T-cell (primary cell): ENCODE results near the gene IL4R. TPM values are rescaled to one million over a fixed set of nuclear protein-coding genes. Genes with fewer than 3 reads are reported as not detected.

ENCODE experiments used
- ATAC-seq, 4 experiments: fragments of 200-7000 bp in 3 of 4; fragments of 150-1000 bp in 1 of 4; cut with Tn5 transposase; replicated peaks in 1 of 4; 1 replicate in 3 of 4; 2 replicates in 1 of 4; pipeline ENCODE4 v1.10.0; 2021; ENCODE audit warnings: moderate library complexity in 3 of 4, mild to moderate bottlenecking in 2 of 4, moderate number of reproducible peaks in 1 of 4
- CTCF ChIA-PET, 2 donors: fragments of 300-600 bp; sonication (Branson Sonifier 250); formaldehyde crosslinking; loops; one replicate each; lab custom pipeline; 2022; ENCODE audit warnings: antibody characterized with exemption in 2 of 2; lab: Charles Lee
- POLR2A ChIA-PET, 2 donors: fragments of 300-600 bp; sonication (Branson Sonifier 250); formaldehyde crosslinking; loops; one replicate each; lab custom pipeline; 2022; ENCODE audit warnings: antibody characterized with exemption in 2 of 2; lab: Charles Lee
- DNase-seq, 35 experiments: peaks; one replicate each; pipeline versions ENCODE4 v3.0.0 to v3.0.0-alpha.2; 2013 to 2023
- H3K27ac ChIP-seq: one replicate; pipeline ENCODE4 v1.5.1; 2013; ENCODE audit warnings: low read length
- H3K27me3 ChIP-seq, 2 experiments: replicated peaks in 1 of 2; 1 replicate in 1 of 2; 2 replicates in 1 of 2; pipeline versions ENCODE4 v1.6.1 to v1.7.0; 2013; ENCODE audit warnings: low read length in 1 of 2, mixed read lengths in 1 of 2; ENCODE audit not compliant: control insufficient read depth in 2 of 2, insufficient read depth in 2 of 2; ENCODE audit errors: extremely low read depth in 1 of 2
- H3K36me3 ChIP-seq, 2 donors: 1 replicate in 1 of 2; 2 replicates in 1 of 2; pipeline versions ENCODE4 v1.6.1 to v1.7.0; 2013; ENCODE audit warnings: low read length in 1 of 2; ENCODE audit not compliant: control insufficient read depth in 2 of 2, insufficient read depth in 1 of 2; ENCODE audit errors: extremely low read depth in 1 of 2
- H3K4me1 ChIP-seq, 2 experiments: 1 replicate in 1 of 2; 2 replicates in 1 of 2; pipeline versions ENCODE4 v1.6.1 to v1.7.0; 2013; ENCODE audit warnings: low read length in 2 of 2, mixed read lengths in 1 of 2; ENCODE audit not compliant: insufficient read depth in 2 of 2, control insufficient read depth in 1 of 2; ENCODE audit errors: extremely low read depth in 1 of 2
- H3K4me3 ChIP-seq, 2 donors: 1 replicate in 1 of 2; 2 replicates in 1 of 2; pipeline versions ENCODE4 v1.5.1 to v1.7.0; 2013; ENCODE audit warnings: mild to moderate bottlenecking in 2 of 2, low read length in 1 of 2, moderate library complexity in 1 of 2; ENCODE audit not compliant: control insufficient read depth in 1 of 2; ENCODE audit errors: extremely low read depth in 1 of 2
- H3K9me3 ChIP-seq: 2 replicates; pipeline ENCODE4 v1.7.0; 2013
- H3K27ac Mint-ChIP-seq, 2 donors: one replicate each; pipeline ENCODE4 v1.8.0; 2020 to 2021; ENCODE audit warnings: mild to moderate bottlenecking in 2 of 2, mixed read lengths in 2 of 2
- H3K27me3 Mint-ChIP-seq, 2 donors: one replicate each; pipeline ENCODE4 v1.8.0; 2021 to 2022; ENCODE audit warnings: mixed read lengths in 2 of 2
- H3K36me3 Mint-ChIP-seq: one replicate; pipeline ENCODE4 v1.8.0; 2021; ENCODE audit warnings: mixed read lengths
- H3K4me1 Mint-ChIP-seq, 3 donors: one replicate each; pipeline ENCODE4 v1.8.0; 2020 to 2022; ENCODE audit warnings: mixed read lengths in 3 of 3, mild to moderate bottlenecking in 1 of 3
- H3K4me3 Mint-ChIP-seq, 3 donors: one replicate each; pipeline ENCODE4 v1.8.0; 2020 to 2022; ENCODE audit warnings: mild to moderate bottlenecking in 3 of 3, mixed read lengths in 3 of 3, moderate library complexity in 3 of 3
- H3K9me3 Mint-ChIP-seq, 3 donors: one replicate each; pipeline ENCODE4 v1.8.0; 2020 to 2022; ENCODE audit warnings: mixed read lengths in 3 of 3
- WGBS: methylation state at CpG from one replicate; pipeline ENCODE4 v1.1.5; 2013; ENCODE audit warnings: missing lambda C conversion rate; ENCODE audit not compliant: insufficient coverage; 5-methylcytosine and 5-hydroxymethylcytosine counted together
- total RNA-seq, 35 experiments: library from RNA in 6 of 35; stranded (reverse) in 6 of 35; fragments of 120-200 nt in 1 of 35; gene quantifications; one replicate each; pipeline versions ENCODE4 v1.2.1 to v1.2.4 and lab custom pipeline; 2013 to 2026

The IL4R gene
- total RNA-seq, 5 donors from 2014 or later (not counting 1 experiment from before 2014, with no cell fraction given): 186 to 281 (median 221) TPM

- WGBS: 0% methylated on average over 15 of the region's 27 CpGs
These were observed 53.9 kb downstream of the IL4R start for GRCh38 chr16:27367461-27368357.

GRCh38 chr16:27368358-27368722 is 54.6 kb downstream of the IL4R start:
- Histone ChIP-seq H3K4me1 (peaks cover 31 to 76% of the 10 kb centered on the region in 2 experiments), H3K27ac (peak overlapping the region; percentile 100), H3K9me3 (no peaks in the 10 kb centered on the region), H3K27me3 (no peaks in the 10 kb centered on the region), H3K36me3 (peaks cover 4 to 9% of the 10 kb centered on the region in 2 donors), H3K4me3 (no peak overlapping the region)
- peak overlapping the region; percentile 94 to 95 for H3K27ac Mint-ChIP-seq
- peaks cover 0 to 8% (median 3%) of the 10 kb centered on the region in 3 donors for H3K9me3 Mint-ChIP-seq
- POLR2A ChIA-PET: interaction anchor here (0.6 to 1.8 kb wide), 10 partner anchors 10 to 199 kb away, joined by 3 to 25 read pairs (median 5); partner anchors contain the start of gene IL21R (in 1 of the 2)
- H3K4me1 Mint-ChIP-seq: peaks cover 59 to 76% (median 66%) of the 10 kb centered on the region in 3 donors
- peaks cover 10% of the 10 kb centered on the region for H3K36me3 Mint-ChIP-seq
- WGBS: 93% methylated on average over 5 of the region's 9 CpGs
- CTCF ChIA-PET: interaction anchor here (0.6 to 2.6 kb wide), 22 partner anchors 10 to 299 kb away, joined by 3 to 26 read pairs (median 5); partner anchors contain the start of genes GTF3C1 (in 1 of the 2), IL21R (in 1 of the 2), KATNIP (in 1 of the 2) and KDM8 (in 1 of the 2)
- H3K27me3 Mint-ChIP-seq: no peaks in the 10 kb centered on the region
- no peak for ATAC-seq
- no peak for DNase-seq
- H3K4me3 Mint-ChIP-seq: peak overlapping the region; percentile 4 to 66 (median 57)

More at GRCh38 chr16:27367461-27368357, 53.9 kb downstream of the IL4R start:
- POLR2A ChIA-PET: interaction anchor here (0.5 to 1.8 kb wide), 19 partner anchors 10 to 198 kb away, joined by 3 to 25 read pairs (median 4); partner anchors contain the start of genes IL21R (in 1 of the 2) and KDM8 (in 1 of the 2)
- Histone ChIP-seq H3K36me3 (peaks cover 10 to 15% of the 10 kb centered on the region in 2 donors), H3K27me3 (no peaks in the 10 kb centered on the region), H3K9me3 (no peaks in the 10 kb centered on the region), H3K4me1 (peaks cover 27 to 70% of the 10 kb centered on the region in 2 experiments), H3K4me3 (peak overlapping the region; percentile 0 to 23), H3K27ac (peak overlapping the region; percentile 100)
- H3K4me1 Mint-ChIP-seq: peaks cover 59 to 76% (median 66%) of the 10 kb centered on the region in 3 donors
- H3K27ac Mint-ChIP-seq: peak overlapping the region; percentile 94 to 95
- peak; percentile 62 to 97 (median 93) for DNase-seq
- H3K9me3 Mint-ChIP-seq: peaks cover 0 to 8% (median 3%) of the 10 kb centered on the region in 3 donors
- H3K36me3 Mint-ChIP-seq: peaks cover 10% of the 10 kb centered on the region
- H3K27me3 Mint-ChIP-seq: no peaks in the 10 kb centered on the region
- CTCF ChIA-PET: interaction anchor here (0.5 to 2.6 kb wide), 30 partner anchors 10 to 786 kb away, joined by 3 to 26 read pairs (median 4); partner anchors contain the start of genes GTF3C1 (in 1 of the 2), IL21R (in 1 of the 2), KATNIP (in 1 of the 2) and KDM8 (in 1 of the 2)
- ATAC-seq: peak; percentile 77 to 85 (median 79)
- peak overlapping the region; percentile 51 to 66 (median 57) for H3K4me3 Mint-ChIP-seq

DNA sequence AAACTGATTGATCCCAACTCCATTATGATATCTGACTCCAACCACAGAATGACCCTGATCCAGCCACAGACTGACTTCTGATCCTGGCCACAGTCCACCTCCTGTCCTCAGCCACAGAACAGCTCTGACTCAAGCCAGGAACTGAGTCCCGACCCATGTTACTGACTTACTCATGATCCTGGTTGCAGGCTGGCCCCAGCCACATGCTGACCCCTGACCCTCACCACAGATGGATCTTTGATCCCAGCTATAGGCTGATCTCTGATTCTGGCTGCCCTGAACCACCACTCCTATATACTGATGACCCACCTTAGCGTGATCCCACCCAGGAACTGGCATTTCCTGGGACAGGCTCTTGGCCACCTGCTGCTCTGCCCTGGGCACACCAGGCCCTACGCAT is 56.0 kb downstream of the IL4R start:
- Mint-ChIP-seq H3K4me3 (peak overlapping the region in 1 of 3 donors; percentile 16), H3K27me3 (no peaks in the 10 kb centered on the region), H3K27ac (peak overlapping the region; percentile 81 to 83), H3K36me3 (no peaks in the 10 kb centered on the region), H3K9me3 (peaks cover 0 to 8% (median 3%) of the 10 kb centered on the region in 3 donors), H3K4me1 (peaks cover 44 to 63% (median 53%) of the 10 kb centered on the region in 3 donors)
- no peak for ATAC-seq
- POLR2A ChIA-PET: interaction anchor here (0.6 to 1.3 kb wide), 2 partner anchors 27 to 35 kb away, joined by 3 to 5 read pairs; no protein-coding TSS in a partner anchor
- 81% methylated on average over 3 of the region's 3 CpGs for WGBS
- no peak for DNase-seq
- no peak overlapping the region for H3K4me3 ChIP-seq
- peak overlapping the region; percentile 100 for H3K27ac ChIP-seq
- H3K9me3 ChIP-seq: no peaks in the 10 kb centered on the region
- peaks cover 43 to 79% of the 10 kb centered on the region in 2 experiments for H3K4me1 ChIP-seq
- no peaks in the 10 kb centered on the region for H3K27me3 ChIP-seq
- no peaks in the 10 kb centered on the region for H3K36me3 ChIP-seq
- CTCF ChIA-PET: no interaction called here

- DNase-seq: no peak
- Mint-ChIP-seq H3K9me3 (peaks cover 0 to 8% (median 3%) of the 10 kb centered on the region in 3 donors), H3K4me1 (peaks cover 40 to 58% (median 48%) of the 10 kb centered on the region in 3 donors), H3K27me3 (no peaks in the 10 kb centered on the region), H3K36me3 (no peaks in the 10 kb centered on the region), H3K27ac (peak overlapping the region; percentile 81 to 83), H3K4me3 (peak overlapping the region in 1 of 3 donors; percentile 16)
- no peaks in the 10 kb centered on the region for H3K9me3 ChIP-seq
- ChIA-PET POLR2A (interaction anchor here (0.6 to 1.3 kb wide), 2 partner anchors 27 to 35 kb away, joined by 3 to 5 read pairs; no protein-coding TSS in a partner anchor), CTCF (no interaction called here)
- no peak overlapping the region for H3K4me3 ChIP-seq
- H3K27me3 ChIP-seq: no peaks in the 10 kb centered on the region
- H3K4me1 ChIP-seq: peaks cover 47 to 83% of the 10 kb centered on the region in 2 experiments
- H3K36me3 ChIP-seq: no peaks in the 10 kb centered on the region
- peak overlapping the region; percentile 100 for H3K27ac ChIP-seq
- no peak for ATAC-seq
These were observed 56.5 kb downstream of the IL4R start for GRCh38 chr16:27370318-27370717.

DNA sequence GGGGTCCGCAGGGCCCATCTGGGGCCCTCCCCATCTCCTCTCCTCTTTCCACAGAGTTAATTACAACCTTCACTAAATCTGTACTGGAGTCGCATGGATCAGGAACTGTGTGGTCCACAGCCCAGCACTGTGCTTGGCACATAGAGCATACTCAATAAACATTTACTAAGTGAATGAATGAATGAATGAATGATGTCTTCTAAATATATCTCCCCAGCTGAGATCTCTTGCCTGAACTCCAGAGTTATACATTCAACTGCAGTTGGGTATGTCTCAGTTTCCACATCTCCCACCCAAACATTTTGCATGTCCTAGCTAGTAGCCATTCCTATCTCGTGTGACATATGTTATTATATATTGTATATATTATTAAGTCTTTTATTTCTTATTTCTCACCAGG is 59.5 kb downstream of the IL4R start:
- H3K9me3 ChIP-seq: no peaks in the 10 kb centered on the region
- H3K4me1 ChIP-seq: peaks cover 49 to 73% of the 10 kb centered on the region in 2 experiments
- Mint-ChIP-seq H3K4me3 (no peak overlapping the region), H3K27ac (no peak overlapping the region), H3K4me1 (peaks cover 37 to 50% (median 39%) of the 10 kb centered on the region in 3 donors), H3K9me3 (peaks cover 0 to 8% (median 3%) of the 10 kb centered on the region in 3 donors), H3K27me3 (no peaks in the 10 kb centered on the region), H3K36me3 (no peaks in the 10 kb centered on the region)
- DNase-seq (no peak), ATAC-seq (no peak)
- peak overlapping the region; percentile 39 for H3K27ac ChIP-seq
- no peaks in the 10 kb centered on the region for H3K36me3 ChIP-seq
- H3K27me3 ChIP-seq: no peaks in the 10 kb centered on the region
- no peak overlapping the region for H3K4me3 ChIP-seq
- 100% methylated on average over 1 of the region's 3 CpGs for WGBS
- ChIA-PET POLR2A (interaction anchor here in 1 of 2 donors (0.7 kb wide), 1 partner anchor 98 kb away, joined by 3 read pairs; no protein-coding TSS in a partner anchor), CTCF (interaction anchor here (0.5 kb wide), 2 partner anchors 15 to 187 kb away, joined by 3 to 5 read pairs; no protein-coding TSS in a partner anchor)
